ENCODE results near the gene TMEM178A.

TMEM178A gene

GRCh38 chr2:39673018-39673417 is 7.3 kb downstream of the TMEM178A start:
- DNase-seq (ENCODE audit: low read depth in 1 of 2, low spot score in 1 of 2) = no peak

DNA sequence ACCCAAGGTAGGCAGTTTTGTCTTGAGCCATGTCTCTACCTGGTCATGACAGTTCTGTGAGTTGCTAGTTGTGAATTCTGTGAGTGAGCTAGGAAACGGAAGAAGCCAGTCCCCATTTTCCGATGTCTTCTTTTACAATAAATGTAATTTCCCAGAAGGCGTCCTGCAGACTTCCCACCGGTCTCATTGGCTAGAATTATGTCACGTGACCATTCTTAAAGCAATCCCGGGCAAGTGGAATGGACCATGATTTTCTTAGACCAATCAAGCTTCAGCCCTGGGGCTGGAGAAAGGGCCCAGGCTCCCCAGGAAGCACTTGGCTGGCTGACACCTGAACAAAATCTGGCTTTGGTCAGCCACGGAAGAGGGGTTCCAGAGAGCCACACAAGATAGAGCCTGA is 10.6 kb downstream of the TMEM178A start:
- no peak for DNase-seq (ENCODE audit: low read depth in 1 of 2, low spot score in 1 of 2)

DNA sequence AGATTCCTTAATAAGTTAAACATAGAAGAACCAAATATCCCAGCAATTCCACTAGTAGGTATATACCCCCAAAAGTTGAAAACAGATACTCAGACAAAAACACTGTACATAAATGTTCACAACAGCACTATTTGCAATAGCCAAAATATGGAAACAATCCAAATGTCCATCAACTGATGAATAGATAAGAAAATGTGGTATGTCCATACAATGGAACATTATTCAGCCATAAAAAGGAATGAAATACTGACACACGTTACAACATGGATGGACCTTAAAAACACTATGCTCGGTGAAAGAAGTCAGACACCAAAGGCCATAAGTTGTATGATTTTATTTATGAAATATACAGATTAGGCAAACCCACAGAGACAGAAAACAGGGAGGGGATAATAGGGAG is 12.5 kb downstream of the TMEM178A start:
- no peak for DNase-seq (ENCODE audit: low read depth in 1 of 2, low spot score in 1 of 2)

DNA sequence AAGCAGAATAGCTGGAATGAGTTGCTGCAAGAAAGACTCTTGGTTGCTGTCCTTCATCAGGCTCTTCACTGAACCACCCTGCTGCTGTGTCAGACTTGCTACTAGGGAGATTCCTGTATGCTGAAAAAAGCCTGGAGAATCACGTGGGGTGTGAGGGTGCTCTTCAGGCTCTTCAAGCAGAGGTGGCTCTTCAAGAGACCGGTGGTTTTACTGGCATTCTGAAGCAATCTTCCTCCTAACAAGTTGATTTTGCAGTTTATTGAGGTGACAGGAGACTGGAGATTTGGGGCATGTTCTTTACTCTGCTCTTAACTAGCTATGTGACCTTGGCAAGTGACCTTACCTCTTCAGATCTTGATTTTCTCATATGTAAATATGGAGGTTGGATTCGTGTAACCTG is 14.1 kb downstream of the TMEM178A start:
- DNase-seq (ENCODE audit: low read depth in 1 of 2, low spot score in 1 of 2) = no peak

- no peak for DNase-seq (ENCODE audit: low read depth in 1 of 2, low spot score in 1 of 2)
Observed at GRCh38 chr2:39682066-39682692, 16.5 kb downstream of the TMEM178A start.

- DNase-seq (ENCODE audit: low read depth in 1 of 2, low spot score in 1 of 2) = no peak
Observed at GRCh38 chr2:39683022-39683699, 17.4 kb downstream of the TMEM178A start.

DNA sequence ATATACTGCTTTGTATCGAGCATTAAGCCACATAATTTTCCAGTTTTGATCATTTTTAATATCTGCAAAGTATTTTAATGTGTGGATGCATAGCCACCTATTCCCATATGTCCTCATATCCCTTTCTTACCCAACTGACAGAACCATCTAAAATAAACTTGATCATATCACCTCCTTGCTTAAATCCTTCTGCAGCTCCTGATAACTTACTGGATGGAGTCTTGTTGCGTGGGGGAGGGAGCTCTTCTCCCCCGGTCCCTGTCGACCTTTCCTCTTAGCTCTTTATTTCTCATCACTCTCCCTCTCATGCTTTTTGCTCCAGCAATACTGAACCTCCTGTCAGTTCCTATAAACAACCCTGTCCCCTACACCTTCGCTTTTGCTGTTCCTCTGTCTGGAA is 18.7 kb downstream of the TMEM178A start:
- DNase-seq (ENCODE audit: low read depth in 1 of 2, low spot score in 1 of 2) = no peak

DNA sequence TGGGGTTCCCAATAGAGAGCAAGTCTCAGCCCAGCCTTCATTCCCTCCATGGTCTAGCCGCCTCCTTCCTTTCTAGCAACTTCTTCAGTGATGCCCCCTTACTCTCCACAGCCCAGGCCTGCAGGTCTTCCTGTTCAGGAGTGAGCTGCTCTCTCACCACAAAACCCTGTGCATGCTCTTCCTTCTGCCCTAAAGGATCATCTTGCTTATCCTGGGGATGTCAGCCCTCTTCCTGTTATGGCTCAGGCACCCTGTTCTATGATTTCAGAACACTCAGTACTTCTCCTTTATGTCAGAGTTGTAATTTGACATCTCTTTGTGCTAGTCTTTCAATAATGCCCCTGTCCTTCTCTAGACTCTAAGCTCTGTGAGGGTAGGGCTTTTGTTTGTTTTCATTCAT is 19.4 kb downstream of the TMEM178A start:
- DNase-seq (ENCODE audit: low read depth in 1 of 2, low spot score in 1 of 2) = no peak

GRCh38 chr2:39686456-39686855 is 20.7 kb downstream of the TMEM178A start:
- no peak for DNase-seq (ENCODE audit: low read depth in 1 of 2, low spot score in 1 of 2)

- DNase-seq (ENCODE audit: low read depth in 1 of 2, low spot score in 1 of 2) = no peak
Observed at GRCh38 chr2:39688181-39688580, 22.5 kb downstream of the TMEM178A start.

- no peak for DNase-seq (ENCODE audit: low read depth in 1 of 2, low spot score in 1 of 2)
Observed at GRCh38 chr2:39689272-39689841, 23.6 kb downstream of the TMEM178A start.

- DNase-seq (ENCODE audit: low read depth in 1 of 2, low spot score in 1 of 2) = no peak
Observed at GRCh38 chr2:39689876-39690275, 24.2 kb downstream of the TMEM178A start.

- DNase-seq (ENCODE audit: low read depth in 1 of 2, low spot score in 1 of 2) = no peak
Observed at GRCh38 chr2:39693245-39693644, 27.5 kb downstream of the TMEM178A start.

DNA sequence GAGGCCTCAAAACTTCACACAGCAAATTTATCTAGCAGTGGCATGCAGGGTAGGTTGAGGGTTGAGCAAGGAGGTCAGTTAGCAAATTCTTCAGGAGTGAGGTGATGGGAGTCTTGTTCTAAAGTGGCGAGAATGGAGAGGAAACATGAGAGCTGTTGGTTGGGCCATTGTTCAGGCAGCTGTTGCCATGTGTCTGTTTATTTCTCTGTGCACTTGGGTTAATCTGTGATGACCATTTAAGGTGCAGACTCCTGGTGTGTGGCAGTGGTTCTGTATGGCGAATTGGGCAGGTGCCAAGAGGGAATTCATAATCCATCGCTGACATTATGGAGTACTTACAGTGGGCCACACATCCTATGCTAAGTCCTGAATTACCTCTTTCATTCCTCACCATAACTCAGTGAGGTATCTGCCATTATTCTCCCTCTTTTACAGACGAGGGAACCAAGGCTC is 30.4 kb downstream of the TMEM178A start:
- no peak for DNase-seq (ENCODE audit: low read depth in 1 of 2, low spot score in 1 of 2)

GRCh38 chr2:39696838-39697237 is 31.1 kb downstream of the TMEM178A start:
- no peak for DNase-seq (ENCODE audit: low read depth in 1 of 2, low spot score in 1 of 2)

- DNase-seq (ENCODE audit: low read depth in 1 of 2, low spot score in 1 of 2) = no peak
Observed at GRCh38 chr2:39697454-39697853, 31.7 kb downstream of the TMEM178A start.

DNA sequence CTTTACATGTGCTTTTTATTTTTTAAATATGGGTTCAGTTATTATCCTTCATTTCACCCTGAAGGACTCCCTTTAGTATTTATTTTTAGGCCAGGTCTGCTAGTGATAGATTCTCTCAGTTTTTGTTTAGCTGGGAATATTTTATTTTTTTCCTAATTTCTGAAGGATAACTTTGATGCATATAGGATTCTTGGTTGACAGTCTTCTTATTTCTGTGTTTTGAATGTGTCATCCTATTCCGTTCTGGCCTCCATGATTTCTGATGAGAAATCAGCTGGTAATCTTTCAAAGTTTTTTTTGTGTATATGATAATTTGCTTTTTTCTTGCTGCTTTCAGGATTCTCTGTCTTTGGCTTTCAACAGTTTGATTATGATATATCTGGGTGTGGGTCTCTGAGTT is 35.4 kb downstream of the TMEM178A start:
- no peak for DNase-seq (ENCODE audit: low read depth in 1 of 2, low spot score in 1 of 2)

DNA sequence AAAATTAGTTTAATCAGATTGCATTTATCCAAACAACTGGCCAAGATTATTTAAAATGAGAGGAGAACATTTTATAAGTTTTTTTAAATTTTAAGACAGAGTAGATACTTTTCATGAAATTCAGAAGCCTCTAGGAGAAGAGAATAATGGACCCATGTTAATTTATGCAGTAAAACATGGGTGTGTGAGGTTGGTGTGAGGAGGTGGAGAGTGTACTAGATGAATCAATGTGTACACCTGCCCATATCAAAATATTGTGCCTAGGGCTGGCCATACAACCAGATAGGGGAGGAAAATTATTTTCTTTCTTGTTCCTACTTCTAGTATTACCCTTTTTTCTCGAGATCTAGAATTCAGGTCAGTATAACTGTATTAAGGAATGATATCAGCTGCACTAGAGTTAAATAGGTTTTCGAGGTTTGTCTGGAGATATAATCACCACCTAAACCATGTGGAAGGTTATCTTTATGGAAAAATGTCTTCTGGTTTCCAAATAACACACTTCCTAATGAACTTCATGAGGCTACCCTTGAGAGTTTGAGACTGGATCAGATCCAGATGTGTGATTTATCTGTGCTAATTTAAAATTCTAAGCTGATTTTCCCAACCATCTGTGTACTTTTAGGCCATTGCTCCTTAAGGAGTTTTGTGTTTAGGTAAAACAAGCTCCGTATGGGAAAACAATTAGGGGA is 37.6 kb downstream of the TMEM178A start:
- DNase-seq (ENCODE audit: low read depth in 1 of 2, low spot score in 1 of 2) = no peak

DNA sequence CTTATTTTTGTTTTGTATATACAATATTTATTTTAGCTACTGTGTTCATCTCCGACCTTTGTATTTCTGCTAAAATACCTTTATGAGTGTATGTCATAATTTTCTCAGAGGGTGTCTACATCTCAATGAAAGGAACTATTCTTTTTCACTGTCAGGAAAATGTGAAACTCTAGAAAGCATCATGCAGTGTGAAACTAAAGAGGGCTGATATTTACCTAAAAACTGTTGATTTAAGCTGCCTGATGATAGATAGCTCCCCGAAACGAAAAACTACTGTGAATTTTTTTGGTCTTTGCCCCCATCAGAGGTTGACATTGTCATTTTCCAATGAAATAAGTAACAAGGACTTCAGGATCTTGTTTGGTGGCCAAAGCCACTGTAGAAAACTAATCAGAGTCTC is 38.8 kb downstream of the TMEM178A start:
- DNase-seq (ENCODE audit: low read depth in 1 of 2, low spot score in 1 of 2) = no peak

DNA sequence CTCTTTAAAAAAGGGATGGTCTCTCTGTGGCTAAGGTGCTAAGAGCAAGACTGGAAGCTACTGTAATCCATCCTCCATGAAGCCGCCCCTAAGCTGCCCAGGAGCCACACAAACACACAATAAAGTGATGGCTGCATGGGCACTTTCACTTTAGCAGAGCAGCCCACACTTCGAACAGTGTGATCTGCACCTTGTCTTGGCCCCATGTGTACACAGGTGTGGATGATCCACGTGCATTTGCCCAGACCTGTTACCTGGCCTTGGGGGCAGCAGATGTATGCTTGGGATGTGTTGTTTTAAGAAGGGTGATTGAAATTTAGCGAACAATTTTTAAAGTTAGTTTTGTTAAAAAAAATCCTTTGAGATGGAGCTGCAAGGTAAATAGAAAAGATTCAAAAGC is 39.9 kb downstream of the TMEM178A start:
- DNase-seq (ENCODE audit: low read depth in 1 of 2, low spot score in 1 of 2) = no peak

DNA sequence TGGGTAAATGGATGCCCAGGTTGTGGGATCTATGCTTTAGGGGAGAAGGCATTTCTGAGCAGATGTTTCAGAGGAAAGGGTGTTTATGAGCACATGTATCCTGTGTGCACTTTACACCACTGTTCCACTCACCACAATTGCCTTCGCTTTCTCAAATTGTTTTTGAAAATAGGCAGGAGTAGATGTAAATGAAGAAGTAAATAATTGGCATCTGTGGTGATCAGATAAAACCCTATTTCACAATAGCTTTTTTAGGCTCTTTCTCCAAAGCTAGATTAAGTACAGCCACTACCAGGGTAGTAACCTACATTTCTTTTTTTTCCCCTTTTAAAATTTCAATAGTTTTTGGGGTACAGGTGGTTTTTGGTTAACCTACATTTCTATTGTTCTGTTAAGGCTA is 40.6 kb downstream of the TMEM178A start:
- DNase-seq (ENCODE audit: low read depth in 1 of 2, low spot score in 1 of 2) = no peak

DNA sequence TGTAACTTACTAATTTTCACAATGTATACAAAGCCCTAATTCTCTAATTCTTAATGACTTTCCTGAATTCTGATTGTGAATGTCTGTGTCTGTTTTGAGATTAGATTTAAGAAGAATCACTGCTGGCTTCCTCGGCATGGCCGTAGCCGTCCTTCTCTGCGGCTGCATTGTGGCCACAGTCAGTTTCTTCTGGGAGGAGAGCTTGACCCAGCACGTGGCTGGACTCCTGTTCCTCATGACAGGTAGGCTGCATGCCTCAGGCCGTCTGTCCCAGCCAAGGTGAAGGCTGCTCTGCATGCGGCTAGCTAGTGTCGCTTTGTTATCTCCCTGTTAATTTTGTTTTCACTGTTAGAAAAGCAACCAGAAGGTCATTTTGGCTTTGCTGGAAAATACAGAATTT is 41.2 kb downstream of the TMEM178A start:
- DNase-seq (ENCODE audit: low read depth in 1 of 2, low spot score in 1 of 2) = no peak

Data from activated T-helper 1 cell treated with anti-CD3 and anti-CD28 coated beads, Interleukin-2, amount 50 U/mL, for 16 hours (primary cell).